DOHH2 (cell line): ENCODE data around the gene ROM1.

Source experiments
- H3F3A ChIP-seq: fragments of 200-600 bp; sonication (generic), shearing (Covaris generic); 2 replicates; pipeline ENCODE4 v1.6.0; 2016; ENCODE audit warnings: antibody characterized with exemption, mild to moderate bottlenecking; ENCODE audit not compliant: control insufficient read depth, insufficient read depth
- H3K27ac ChIP-seq: fragments of 200-600 bp; sonication (generic); 2 replicates; pipeline ENCODE4 v1.5.1; 2014; ENCODE audit warnings: low read depth, mild to moderate bottlenecking, low read length, moderate library complexity
- H3K27me3 ChIP-seq: fragments of 200-600 bp; sonication (generic); 2 replicates; pipeline ENCODE4 v1.6.1; 2014; ENCODE audit warnings: mild to moderate bottlenecking, low read length, mixed read lengths; ENCODE audit not compliant: control insufficient read depth
- H3K36me3 ChIP-seq: fragments of 200-600 bp; sonication (generic); 2 replicates; pipeline ENCODE4 v1.6.1; 2014; ENCODE audit warnings: mild to moderate bottlenecking, low read length, moderate library complexity, mixed read lengths; ENCODE audit not compliant: control insufficient read depth
- H3K4me1 ChIP-seq: fragments of 200-600 bp; sonication (generic); 2 replicates; pipeline ENCODE4 v1.6.1; 2014; ENCODE audit warnings: mild to moderate bottlenecking, low read length, mixed read lengths; ENCODE audit not compliant: control insufficient read depth
- H3K4me2 ChIP-seq: fragments of 200-600 bp; sonication (generic); 2 replicates; pipeline ENCODE4 v1.6.0; 2014; ENCODE audit warnings: mild to moderate bottlenecking, low read length, moderate library complexity
- H3K4me3 ChIP-seq: fragments of 200-600 bp; sonication (generic); 2 replicates; pipeline ENCODE4 v1.5.1; 2014; ENCODE audit warnings: mild to moderate bottlenecking, low read length, mixed read lengths
- H3K79me2 ChIP-seq: fragments of 200-600 bp; sonication (generic); 2 replicates; pipeline ENCODE4 v1.6.1; 2014; ENCODE audit warnings: mild to moderate bottlenecking, low read length, mixed read lengths; ENCODE audit not compliant: control insufficient read depth
- H3K9me2 ChIP-seq: fragments of 200-600 bp; sonication (generic); replicated peaks from 2 replicates; pipeline ENCODE4 v1.6.1; 2014; ENCODE audit warnings: mild to moderate bottlenecking, low read length, mixed read lengths; ENCODE audit not compliant: control insufficient read depth
- H3K9me3 ChIP-seq: fragments of 200-600 bp; sonication (generic); 2 replicates; pipeline ENCODE4 v1.6.1; 2014; ENCODE audit warnings: antibody characterized with exemption, low read length, mixed read lengths; ENCODE audit not compliant: control insufficient read depth, insufficient read depth
- H4K20me1 ChIP-seq: fragments of 200-600 bp; sonication (generic); 2 replicates; pipeline ENCODE4 v1.6.0; 2014; ENCODE audit warnings: low read depth, mild to moderate bottlenecking, antibody characterized with exemption, low read length, moderate library complexity; ENCODE audit not compliant: control insufficient read depth, insufficient read depth
- CTCF ChIP-seq: fragments of 200-600 bp; sonication (generic); IDR thresholded peaks from one replicate; pipeline ENCODE4 v1.5.1; 2014; ENCODE audit warnings: antibody characterized with exemption, mild to moderate bottlenecking, low read depth, low read length; ENCODE audit not compliant: poor library complexity, severe bottlenecking
- EZH2phosphoT487 ChIP-seq: fragments of 200-600 bp; sonication (generic); IDR thresholded peaks from 2 replicates; pipeline ENCODE4 v1.6.1; 2017; ENCODE audit warnings: borderline replicate concordance, mild to moderate bottlenecking, antibody characterized with exemption, low read length, moderate library complexity, mixed read lengths

ROM1 gene

GRCh38 chr11:62577046-62577714, 35.9 kb upstream of the ROM1 start:
- Histone ChIP-seq H3F3A (peaks cover 9% of the 10 kb centered on the region), H3K9me3 (no peaks in the 10 kb centered on the region), H3K9me2 (no peaks in the 10 kb centered on the region), H3K4me3 (no peak overlapping the region), H4K20me1 (peaks cover 1% of the 10 kb centered on the region; the same call in 1 of the 2 replicates), H3K27me3 (no peaks in the 10 kb centered on the region), H3K79me2 (peaks cover 37% of the 10 kb centered on the region), H3K36me3 (peaks cover 82% of the 10 kb centered on the region), H3K4me2 (no peak overlapping the region), H3K4me1 (peaks cover 21% of the 10 kb centered on the region), H3K27ac (no peak overlapping the region)
- TF ChIP-seq CTCF (no peak), EZH2phosphoT487 (no peak)

GRCh38 chr11:62578541-62578940, 34.5 kb upstream of the ROM1 start:
- Histone ChIP-seq H3K27ac (no peak overlapping the region), H3K9me3 (no peaks in the 10 kb centered on the region), H3K79me2 (peaks cover 31% of the 10 kb centered on the region), H3K36me3 (peaks cover 74% of the 10 kb centered on the region), H3K9me2 (no peaks in the 10 kb centered on the region), H4K20me1 (no peaks in the 10 kb centered on the region), H3K27me3 (no peaks in the 10 kb centered on the region), H3K4me2 (no peak overlapping the region), H3K4me1 (peaks cover 16% of the 10 kb centered on the region), H3K4me3 (no peak overlapping the region), H3F3A (peaks cover 9% of the 10 kb centered on the region)
- TF ChIP-seq EZH2phosphoT487 (no peak), CTCF (no peak)

- Histone ChIP-seq H3K4me3 (no peak overlapping the region), H3K9me3 (no peaks in the 10 kb centered on the region), H3K79me2 (peaks cover 35% of the 10 kb centered on the region), H3F3A (peaks cover 9% of the 10 kb centered on the region), H3K4me2 (no peak overlapping the region), H4K20me1 (no peaks in the 10 kb centered on the region), H3K4me1 (peaks cover 16% of the 10 kb centered on the region), H3K27me3 (no peaks in the 10 kb centered on the region), H3K27ac (no peak overlapping the region), H3K9me2 (no peaks in the 10 kb centered on the region), H3K36me3 (peaks cover 78% of the 10 kb centered on the region)
- TF ChIP-seq EZH2phosphoT487 (no peak), CTCF (no peak)
Measured at GRCh38 chr11:62579252-62579651, 33.8 kb upstream of the ROM1 start.
